ENCODE results near the gene OMA1. TPM values are rescaled to one million over a fixed set of nuclear protein-coding genes. Genes with fewer than 3 reads are reported as not detected.

Gene OMA1
- polyA plus RNA-seq, 2 of the 4 experiments (the other 2 are of a cell fraction) = 11.7 to 18.0 TPM

GRCh38 chr1:58570094-58570493, 23.6 kb upstream of the OMA1 start:
- DNase-seq (ENCODE audit: low read depth in 1 of 2, low spot score in 1 of 2) (no peak), FAIRE-seq (no peak), ATAC-seq (no peak)
- H3K4me2 ChIP-seq = no peak overlapping the region
- no peaks in the 10 kb centered on the region for H3K4me1 ChIP-seq
- TF ChIP-seq ESRRA (IDR thresholded peaks at IDR 0.05; ENCODE audit: borderline replicate concordance, low read length) (no peak), MAZ (IDR thresholded peaks at IDR 0.05; ENCODE audit: borderline replicate concordance, low read depth, low read length) (no peak), RNF2 (IDR thresholded peaks at IDR 0.05; ENCODE audit: borderline replicate concordance, low read depth) (no peak), CHD4 (IDR thresholded peaks at IDR 0.05; ENCODE audit: borderline replicate concordance) (no peak)
- TF ChIP-seq, protein P1, sequence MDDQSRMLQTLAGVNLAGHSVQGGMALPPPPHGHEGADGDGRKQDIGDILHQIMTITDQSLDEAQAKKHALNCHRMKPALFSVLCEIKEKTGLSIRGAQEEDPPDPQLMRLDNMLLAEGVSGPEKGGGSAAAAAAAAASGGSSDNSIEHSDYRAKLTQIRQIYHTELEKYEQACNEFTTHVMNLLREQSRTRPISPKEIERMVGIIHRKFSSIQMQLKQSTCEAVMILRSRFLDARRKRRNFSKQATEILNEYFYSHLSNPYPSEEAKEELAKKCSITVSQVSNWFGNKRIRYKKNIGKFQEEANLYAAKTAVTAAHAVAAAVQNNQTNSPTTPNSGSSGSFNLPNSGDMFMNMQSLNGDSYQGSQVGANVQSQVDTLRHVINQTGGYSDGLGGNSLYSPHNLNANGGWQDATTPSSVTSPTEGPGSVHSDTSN (IDR thresholded peaks at IDR 0.05) = no peak
- no peak overlapping the region for H3K4me3 ChIP-seq
- H3K27ac ChIP-seq = no peak overlapping the region
- POLR2A ChIA-PET = no interaction called here
- H3K9me3 ChIP-seq = no peaks in the 10 kb centered on the region
- CTCF ChIA-PET = no interaction called here

DNA sequence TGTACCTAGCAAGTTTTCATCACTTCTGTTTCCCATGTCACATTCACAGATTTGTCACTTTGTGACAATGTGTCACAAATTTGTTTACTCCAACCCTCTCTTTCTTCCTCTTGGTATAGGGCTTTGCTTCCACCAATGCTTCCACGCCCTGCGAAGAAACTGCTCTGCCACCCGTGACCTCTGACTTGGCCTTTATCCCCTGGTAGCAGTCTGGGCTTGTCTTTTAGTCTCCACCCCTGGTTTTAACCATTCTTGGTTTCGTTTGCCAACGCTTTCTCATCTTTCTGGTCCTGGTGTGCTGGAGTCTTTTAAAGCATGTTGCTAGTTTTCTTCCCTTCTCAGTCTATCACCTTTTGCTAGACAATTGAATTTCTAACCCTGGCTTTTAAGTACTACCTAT, 22.4 kb upstream of the OMA1 start:
- DNase-seq (ENCODE audit: low read depth in 1 of 2, low spot score in 1 of 2) (no peak), FAIRE-seq (no peak), ATAC-seq (no peak)
- Histone ChIP-seq H3K4me1 (no peaks in the 10 kb centered on the region), H3K27ac (no peak overlapping the region), H3K4me3 (no peak overlapping the region), H3K4me2 (no peak overlapping the region), H3K9me3 (no peaks in the 10 kb centered on the region)
- POLR2A ChIA-PET = no interaction called here
- TF ChIP-seq JUNB (IDR thresholded peaks at IDR 0.05) = no peak
- no peak for TF ChIP-seq HOXA7 (CRISPR knock-in tag; IDR thresholded peaks at IDR 0.05)
- no peak for TF ChIP-seq TFCP2L1 (CRISPR knock-in tag; IDR thresholded peaks at IDR 0.05)
- TF ChIP-seq KDM1A (IDR thresholded peaks at IDR 0.05; ENCODE audit: low read depth) = no peak
- TF ChIP-seq RARB (CRISPR knock-in tag; IDR thresholded peaks at IDR 0.05) = no peak
- no peak for TF ChIP-seq HMGXB4 (CRISPR knock-in tag; IDR thresholded peaks at IDR 0.05; ENCODE audit: borderline replicate concordance)
- no peak for TF ChIP-seq SREBF2 (IDR thresholded peaks at IDR 0.05)
- TF ChIP-seq CHD2 (IDR thresholded peaks at IDR 0.05; ENCODE audit: low read length, partially characterized antibody) = no peak
- no peak for TF ChIP-seq KDM5A (IDR thresholded peaks at IDR 0.05)
- TF ChIP-seq, protein P2, sequence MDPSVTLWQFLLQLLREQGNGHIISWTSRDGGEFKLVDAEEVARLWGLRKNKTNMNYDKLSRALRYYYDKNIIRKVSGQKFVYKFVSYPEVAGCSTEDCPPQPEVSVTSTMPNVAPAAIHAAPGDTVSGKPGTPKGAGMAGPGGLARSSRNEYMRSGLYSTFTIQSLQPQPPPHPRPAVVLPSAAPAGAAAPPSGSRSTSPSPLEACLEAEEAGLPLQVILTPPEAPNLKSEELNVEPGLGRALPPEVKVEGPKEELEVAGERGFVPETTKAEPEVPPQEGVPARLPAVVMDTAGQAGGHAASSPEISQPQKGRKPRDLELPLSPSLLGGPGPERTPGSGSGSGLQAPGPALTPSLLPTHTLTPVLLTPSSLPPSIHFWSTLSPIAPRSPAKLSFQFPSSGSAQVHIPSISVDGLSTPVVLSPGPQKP (IDR thresholded peaks at IDR 0.05; ENCODE audit: low read depth, low read length) = no peak
- TF ChIP-seq POLR2A (IDR thresholded peaks at IDR 0.05; ENCODE audit: low read length) = no peak
- no peak for TF ChIP-seq NFE2L2 (conservative IDR thresholded peaks at IDR 0.05; ENCODE audit: low read length)
- no peak for TF ChIP-seq HOXB5 (CRISPR knock-in tag; IDR thresholded peaks at IDR 0.05)
- no peak for TF ChIP-seq EHF (CRISPR knock-in tag; IDR thresholded peaks at IDR 0.05)
- no peak for TF ChIP-seq MAZ (IDR thresholded peaks at IDR 0.05; ENCODE audit: borderline replicate concordance, low read depth, low read length)
- no peak for TF ChIP-seq NR3C1 (IDR thresholded peaks at IDR 0.05)
- no peak for TF ChIP-seq EHMT2 (IDR thresholded peaks at IDR 0.05; ENCODE audit: low read depth)
- no peak for TF ChIP-seq BHLHE40 (IDR thresholded peaks at IDR 0.05; ENCODE audit: low read depth, low read length)
- 61% methylated on average over 5 of the region's 5 CpGs for WGBS (ENCODE audit: missing lambda C conversion rate)
- CTCF ChIA-PET = interaction anchor here (1.3 kb wide), 2 partner anchors 16 to 28 kb away, joined by 3 read pairs; no protein-coding TSS in a partner anchor

- Histone ChIP-seq H3K4me2 (no peak overlapping the region), H3K4me1 (no peaks in the 10 kb centered on the region), H3K9me3 (no peaks in the 10 kb centered on the region), H3K27ac (no peak overlapping the region), H3K4me3 (no peak overlapping the region)
- TF ChIP-seq HMGXB4 (CRISPR knock-in tag; IDR thresholded peaks at IDR 0.05; ENCODE audit: borderline replicate concordance) = no peak
- TF ChIP-seq SMC3 (IDR thresholded peaks at IDR 0.05) = no peak
- TF ChIP-seq HOXA7 (CRISPR knock-in tag; IDR thresholded peaks at IDR 0.05) = no peak
- TF ChIP-seq CBX2 (IDR thresholded peaks at IDR 0.05; ENCODE audit: borderline replicate concordance, low read depth) = no peak
- TF ChIP-seq CHD4 (IDR thresholded peaks at IDR 0.05; ENCODE audit: borderline replicate concordance) = no peak
- TF ChIP-seq HEYL (CRISPR knock-in tag; IDR thresholded peaks at IDR 0.05) = no peak
- no peak for TF ChIP-seq HOXB13 (CRISPR knock-in tag; IDR thresholded peaks at IDR 0.05; ENCODE audit: low read depth)
- TF ChIP-seq RFX5 (IDR thresholded peaks at IDR 0.05) = no peak
- no peak for TF ChIP-seq MAZ (IDR thresholded peaks at IDR 0.05; ENCODE audit: borderline replicate concordance, low read depth, low read length)
- TF ChIP-seq, protein P3, sequence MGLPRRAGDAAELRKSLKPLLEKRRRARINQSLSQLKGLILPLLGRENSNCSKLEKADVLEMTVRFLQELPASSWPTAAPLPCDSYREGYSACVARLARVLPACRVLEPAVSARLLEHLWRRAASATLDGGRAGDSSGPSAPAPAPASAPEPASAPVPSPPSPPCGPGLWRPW (IDR thresholded peaks at IDR 0.05) = no peak
- no peak for TF ChIP-seq ATOH8 (CRISPR knock-in tag; IDR thresholded peaks at IDR 0.05; ENCODE audit: low read depth)
- no peak for TF ChIP-seq KDM5A (IDR thresholded peaks at IDR 0.05)
- 44% methylated on average over 4 of the region's 4 CpGs for whole genome bisulfite sequencing (ENCODE audit: missing lambda C conversion rate)
- POLR2A ChIA-PET = no interaction called here
- DNase-seq (ENCODE audit: low read depth in 1 of 2, low spot score in 1 of 2) (no peak), ATAC-seq (no peak), FAIRE-seq (no peak)
- CTCF ChIA-PET = interaction anchor here (1.3 kb wide), 2 partner anchors 15 to 28 kb away, joined by 3 read pairs; no protein-coding TSS in a partner anchor
These were observed 21.8 kb upstream of the OMA1 start for GRCh38 chr1:58568271-58568860.

All from A549 (cell line).